A549 treated with CORT108297 at 1 μM for 4 hours (cell line): ENCODE measurements around the gene DTYMK. TPM values are rescaled to one million over a fixed set of nuclear protein-coding genes. Genes with fewer than 3 reads are reported as not detected.

Source experiments
- total RNA-seq: library from RNA; stranded (reverse); fragments of 200-300 nt; extraction: Qiagen RNA extraction; gene quantifications from 5 replicates; pipeline ENCODE4 v1.2.3, GENCODE V29; 2022

DTYMK gene
- 118 to 164 TPM (median 137 TPM) in 5 replicates for total RNA-seq

GRCh38 chr2:241686650-241687425 is at the start of gene DTYMK:
TSS of gene DTYMK (minus strand) at chr2:241686815. CDS start at chr2:241686783, 32 bp downstream.

GRCh38 chr2:241734467-241735208 is 48.0 kb upstream of the DTYMK start, which contains the start of gene D2HGDH:
TSS of gene D2HGDH (plus strand) at chr2:241734630. CDS start at chr2:241735225, 595 bp downstream.

GRCh38 chr2:241701399-241702154 is 15.0 kb upstream of the DTYMK start, which contains the start of gene ING5:
TSS of gene ING5 (plus strand) at chr2:241702039. CDS start at chr2:241702066, 27 bp downstream.

GRCh38 chr2:241637018-241637794 is 49.4 kb downstream of the DTYMK start, which contains the start of the genes ATG4B and THAP4:
TSS of gene ATG4B (plus strand) at chr2:241637693. CDS start at chr2:241637715, 22 bp downstream.
TSS of gene THAP4 (minus strand) at chr2:241637158. CDS start at chr2:241637017, 141 bp downstream.

Other genes starting within 250 kb of the DTYMK start
- 91.2 to 122 TPM (median 115 TPM) in 5 replicates for gene STK25, start 178.2 kb downstream of the DTYMK start, total RNA-seq
- gene BOK, start 128.1 kb downstream of the DTYMK start, total RNA-seq: 24.8 to 38.6 TPM (median 35.9 TPM) in 5 replicates
- 59.9 to 83.3 TPM (median 79.0 TPM) in 5 replicates for gene THAP4, start 49.7 kb downstream of the DTYMK start, total RNA-seq
- gene ATG4B, start 49.1 kb downstream of the DTYMK start, total RNA-seq: 47.1 to 68.7 TPM (median 53.9 TPM) in 5 replicates
- 21.3 to 24.0 TPM (median 22.8 TPM) in 5 replicates for gene ING5, start 15.2 kb upstream of the DTYMK start, total RNA-seq
- 6.7 to 11.6 TPM (median 11.2 TPM) in 5 replicates for gene D2HGDH, start 47.8 kb upstream of the DTYMK start, total RNA-seq
- 0.13 to 0.35 TPM (median 0.32 TPM) in 5 replicates for gene GAL3ST2, start 90.0 kb upstream of the DTYMK start, total RNA-seq
- gene NEU4, start 122.4 kb upstream of the DTYMK start, total RNA-seq: 0.07 to 0.41 TPM (median 0.24 TPM) in 5 replicates
- gene PDCD1, start 172.1 kb upstream of the DTYMK start, total RNA-seq: not detected in 5 replicates
- gene RTP5, start 182.9 kb upstream of the DTYMK start, total RNA-seq: not detected in 5 replicates